ENCODE measurements around the gene CCDC32.

The CCDC32 gene

GRCh38 chr15:40565333-40566238 is 744 bp upstream of the CCDC32 start:
- no peak for DNase-seq

DNA sequence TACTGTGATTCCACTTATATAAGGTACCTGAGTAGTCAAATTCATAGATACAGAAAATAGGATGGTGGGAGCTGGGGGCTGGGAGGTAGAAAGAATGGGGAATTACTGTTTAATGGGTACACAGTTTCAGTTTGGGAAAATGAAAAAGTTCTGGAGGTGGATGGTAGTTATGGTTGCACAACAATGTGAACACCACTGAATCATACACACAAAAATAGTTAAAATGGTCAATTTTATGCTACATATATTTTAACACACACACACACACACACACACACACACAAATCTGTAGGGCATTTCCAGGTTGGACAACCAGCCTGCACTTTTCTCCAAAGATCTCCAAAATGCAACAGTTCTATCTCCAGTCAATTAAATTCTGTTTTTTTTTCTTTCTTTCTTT is 1.4 kb downstream of the CCDC32 start:
- DNase-seq: no peak

DNA sequence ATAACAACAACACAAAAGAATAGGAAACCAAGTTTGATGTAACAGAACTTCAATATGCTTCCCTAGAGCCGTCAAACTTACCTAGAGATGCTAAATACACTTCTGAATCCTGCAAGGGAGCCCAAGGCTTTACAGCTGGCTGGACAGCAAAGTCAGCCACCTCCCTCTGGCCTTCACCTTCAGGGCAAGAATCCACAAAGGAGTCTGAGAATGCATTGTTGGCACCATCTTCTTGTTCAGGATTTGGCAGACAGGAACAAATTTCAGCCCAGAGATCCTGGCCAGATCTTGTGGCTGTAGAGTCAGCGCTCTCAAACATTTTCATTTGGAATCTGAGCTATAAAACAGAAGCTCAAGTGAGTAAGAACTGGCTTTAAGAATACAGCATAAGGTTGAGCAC is 2.2 kb downstream of the CCDC32 start:
- no peak for DNase-seq

GRCh38 chr15:40558952-40559742 is 5.7 kb downstream of the CCDC32 start:
- DNase-seq: no peak

GRCh38 chr15:40555876-40556275 is 9.0 kb downstream of the CCDC32 start:
- no peak for DNase-seq

DNA sequence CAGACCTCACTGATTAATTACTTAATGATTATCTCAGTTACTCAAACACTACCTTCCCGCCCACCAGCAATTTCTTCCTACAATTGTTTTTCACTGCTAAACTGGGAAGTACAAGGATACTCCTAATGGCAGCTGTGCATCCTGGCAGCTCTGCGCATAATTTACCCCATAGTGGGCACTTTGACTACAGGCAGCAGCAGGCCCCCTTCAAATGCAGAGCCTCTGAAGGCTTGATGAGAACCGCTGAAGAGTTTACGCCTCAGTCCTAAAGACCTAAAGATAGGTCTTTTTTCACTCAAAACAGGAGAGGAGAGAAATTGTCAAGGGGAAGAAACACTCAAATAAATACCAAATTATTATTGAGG is 10.7 kb downstream of the CCDC32 start:
- no peak for DNase-seq

- no peak for DNase-seq
These were observed 14.4 kb downstream of the CCDC32 start for GRCh38 chr15:40550341-40551037.

- no peak for DNase-seq
These were observed 14.9 kb downstream of the CCDC32 start for GRCh38 chr15:40549894-40550293.

GRCh38 chr15:40548610-40549009 is 16.2 kb downstream of the CCDC32 start:
- DNase-seq: no peak

- DNase-seq: no peak
These were observed 19.4 kb downstream of the CCDC32 start for GRCh38 chr15:40545457-40545856.

- no peak for DNase-seq
These were observed 21.1 kb downstream of the CCDC32 start for GRCh38 chr15:40543631-40544294.

GRCh38 chr15:40543082-40543481 is 21.8 kb downstream of the CCDC32 start:
- no peak for DNase-seq

DNA sequence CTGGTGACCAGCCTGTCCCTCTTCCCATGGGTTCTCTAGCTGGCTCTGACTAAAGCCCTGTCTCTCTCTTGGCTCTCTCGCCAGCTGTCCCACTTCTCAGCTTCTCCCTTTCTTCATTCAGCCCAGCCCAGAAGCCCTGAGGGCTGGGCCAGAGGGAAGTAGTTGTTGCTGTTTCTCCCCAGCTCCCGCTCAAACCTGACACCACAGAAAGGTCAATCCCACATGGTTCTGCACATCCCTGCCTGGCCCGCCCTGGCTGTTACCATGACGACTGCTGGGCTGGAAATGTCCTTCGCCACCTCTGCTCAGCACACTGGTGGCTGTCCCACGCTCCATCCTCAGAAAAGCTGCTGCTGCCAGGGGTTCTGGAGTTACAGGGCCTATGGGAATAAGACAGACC is 25.9 kb downstream of the CCDC32 start:
- DNase-seq: no peak

DNA sequence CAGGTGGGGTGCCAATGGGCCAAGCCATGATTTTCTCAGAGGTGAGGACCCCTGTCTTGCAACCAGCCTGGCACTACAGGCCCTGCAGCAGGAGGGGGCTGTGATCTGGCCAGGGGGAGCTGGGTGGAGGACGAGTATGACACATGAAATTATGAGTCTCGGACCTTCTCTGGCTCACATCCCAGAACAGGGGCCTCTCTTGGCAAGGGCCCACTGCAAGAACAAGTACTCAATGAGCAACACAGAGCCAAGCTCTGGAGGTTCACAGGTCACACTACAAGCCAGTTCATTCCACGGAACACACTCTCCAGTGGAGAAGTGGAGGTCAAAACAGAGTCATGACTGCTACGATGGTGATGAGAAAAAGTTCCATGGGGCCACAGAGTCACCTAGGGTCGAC is 28.3 kb downstream of the CCDC32 start:
- no peak for DNase-seq

- no peak for DNase-seq
These were observed 30.5 kb downstream of the CCDC32 start for GRCh38 chr15:40534371-40534770.

DNA sequence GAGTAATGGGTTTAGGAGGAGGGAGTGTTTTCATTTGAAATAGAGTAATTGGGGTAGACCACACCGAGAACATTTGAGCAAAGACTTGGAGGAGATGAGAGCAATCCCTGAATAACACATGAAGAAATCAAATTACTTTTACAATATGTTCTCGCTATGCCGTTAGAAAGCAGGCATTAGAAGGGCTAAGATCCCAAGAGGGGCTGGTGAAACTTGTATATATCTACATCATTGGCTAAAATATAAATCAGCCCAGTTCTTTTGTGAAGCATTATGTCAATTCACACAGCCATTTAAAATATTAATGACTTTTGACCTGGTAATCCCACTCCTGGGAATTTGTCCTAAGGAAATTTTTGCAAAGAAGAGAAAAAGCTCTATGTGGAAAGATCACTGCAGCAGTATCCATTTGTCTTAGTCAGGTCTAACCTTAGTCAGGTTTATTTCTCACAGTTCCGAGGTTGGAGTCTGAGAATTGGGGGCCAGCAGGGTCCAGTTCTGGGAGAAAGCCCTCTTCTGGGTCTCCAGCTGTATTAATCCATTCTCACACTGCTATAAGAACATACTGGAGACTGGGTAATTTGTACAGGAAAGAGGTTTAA is 31.0 kb downstream of the CCDC32 start:
- DNase-seq: no peak

DNA sequence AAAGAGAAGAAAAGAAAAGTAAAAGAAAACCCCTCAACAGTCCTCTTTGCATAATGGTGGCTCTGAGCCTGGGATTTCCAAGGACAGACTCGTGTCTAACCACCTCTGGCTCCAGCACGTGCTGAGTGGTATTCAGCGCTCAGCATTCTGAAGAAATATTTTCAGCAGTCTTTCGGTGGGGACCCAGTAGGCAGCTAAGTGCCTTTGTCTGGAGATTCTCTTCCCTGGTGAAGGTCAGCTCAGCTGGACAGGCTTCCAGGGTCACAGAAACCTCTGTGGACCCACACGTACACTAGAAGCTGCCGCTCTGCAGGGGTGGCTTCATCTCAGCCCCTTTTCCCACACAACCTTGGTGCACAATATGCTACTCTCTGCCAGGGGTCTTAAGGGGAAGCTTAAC is 36.0 kb downstream of the CCDC32 start:
- no peak for DNase-seq

GRCh38 chr15:40525855-40526254 is 39.0 kb downstream of the CCDC32 start:
- no peak for DNase-seq

DNA sequence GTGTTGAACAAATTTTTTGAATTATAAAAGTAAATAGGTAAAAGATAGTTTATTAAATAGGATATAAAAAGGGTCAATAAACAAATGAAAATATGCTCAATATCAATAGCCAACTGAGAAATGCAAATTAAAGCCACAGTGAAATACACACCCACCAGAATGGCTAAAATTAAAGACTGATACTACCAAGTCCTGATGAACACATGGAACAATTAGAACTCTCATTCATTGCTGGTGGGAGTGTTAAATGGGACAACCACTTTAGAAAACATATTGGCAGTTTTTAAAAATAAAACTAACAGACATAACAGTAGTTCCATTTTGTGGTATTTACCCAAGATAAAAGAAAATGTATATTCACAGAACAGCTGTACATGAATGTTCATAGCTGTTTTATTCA is 41.2 kb downstream of the CCDC32 start:
- no peak for DNase-seq

DNA sequence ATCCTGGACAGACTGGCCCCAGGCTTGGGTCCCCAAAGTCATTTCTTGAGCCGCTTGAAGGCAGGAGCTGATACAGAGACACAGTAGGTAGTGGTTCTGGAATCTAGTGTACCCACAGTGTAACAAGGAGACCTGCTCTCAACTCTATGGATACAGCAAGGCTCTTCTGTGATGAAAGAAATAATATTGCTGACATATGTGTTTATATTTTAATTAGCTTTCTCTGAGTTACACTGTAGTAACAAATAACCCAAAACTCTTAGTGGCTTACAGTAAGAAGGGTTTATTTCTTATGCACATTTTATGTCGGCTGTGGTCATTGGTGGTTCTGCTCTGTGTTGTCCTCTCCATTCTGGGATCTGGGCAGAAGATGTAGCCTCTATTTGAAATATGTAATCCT is 48.5 kb downstream of the CCDC32 start:
- no peak for DNase-seq

DNA sequence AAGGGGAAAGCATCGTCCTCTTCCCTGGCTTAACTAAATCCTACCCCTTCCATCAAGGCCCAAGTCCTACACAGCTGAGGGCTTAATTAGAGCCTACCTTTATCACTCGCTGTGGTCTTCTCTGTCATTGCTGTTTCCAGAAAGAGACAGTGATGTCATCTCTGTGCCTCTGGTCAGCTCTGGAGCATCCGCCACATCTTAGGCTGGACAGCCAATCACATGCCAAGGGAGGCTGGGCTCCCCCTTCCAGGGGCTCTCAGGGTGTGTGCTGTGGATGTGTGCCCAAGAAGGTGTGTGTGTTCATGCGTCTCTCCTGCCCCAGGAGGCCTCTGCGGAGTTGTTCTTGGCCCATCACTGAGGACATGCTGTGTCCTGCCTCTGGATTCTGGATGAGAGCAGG is 51.2 kb downstream of the CCDC32 start:
- no peak for DNase-seq

DNA sequence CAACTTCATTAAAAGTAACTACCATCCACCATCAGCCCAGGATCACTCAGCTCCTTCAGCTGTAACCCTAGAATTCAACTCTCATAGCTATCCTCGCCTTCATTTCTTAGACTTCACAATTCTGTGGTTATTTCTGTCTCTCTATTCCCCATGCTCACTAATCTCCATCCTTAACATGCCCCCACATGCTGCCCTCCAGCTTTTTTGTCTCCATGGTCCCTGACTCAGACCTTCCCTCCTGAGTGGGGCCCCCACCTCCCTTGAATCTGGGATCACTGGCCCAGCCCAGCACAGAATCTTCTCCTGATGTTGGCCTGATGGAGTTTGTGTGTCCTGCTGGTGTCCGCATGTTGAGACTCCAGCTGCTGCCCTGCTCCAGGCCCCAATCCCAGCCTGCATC is 52.4 kb downstream of the CCDC32 start:
- no peak for DNase-seq
